Fibroblast of the conjunctiva (primary cell): Measurements from ENCODE around the gene CAV2.
"Not testable (repeated sequence)": the region's sequence is repeated elsewhere in the genome, so short reads cannot be mapped to it uniquely, and the experiment has no call there.

Source experiments
- DNase-seq: peaks from one replicate; pipeline ENCODE4 v3.0.0-alpha.2; 2010; ENCODE audit warnings: low read depth

Gene CAV2, protein sequence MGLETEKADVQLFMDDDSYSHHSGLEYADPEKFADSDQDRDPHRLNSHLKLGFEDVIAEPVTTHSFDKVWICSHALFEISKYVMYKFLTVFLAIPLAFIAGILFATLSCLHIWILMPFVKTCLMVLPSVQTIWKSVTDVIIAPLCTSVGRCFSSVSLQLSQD

DNA sequence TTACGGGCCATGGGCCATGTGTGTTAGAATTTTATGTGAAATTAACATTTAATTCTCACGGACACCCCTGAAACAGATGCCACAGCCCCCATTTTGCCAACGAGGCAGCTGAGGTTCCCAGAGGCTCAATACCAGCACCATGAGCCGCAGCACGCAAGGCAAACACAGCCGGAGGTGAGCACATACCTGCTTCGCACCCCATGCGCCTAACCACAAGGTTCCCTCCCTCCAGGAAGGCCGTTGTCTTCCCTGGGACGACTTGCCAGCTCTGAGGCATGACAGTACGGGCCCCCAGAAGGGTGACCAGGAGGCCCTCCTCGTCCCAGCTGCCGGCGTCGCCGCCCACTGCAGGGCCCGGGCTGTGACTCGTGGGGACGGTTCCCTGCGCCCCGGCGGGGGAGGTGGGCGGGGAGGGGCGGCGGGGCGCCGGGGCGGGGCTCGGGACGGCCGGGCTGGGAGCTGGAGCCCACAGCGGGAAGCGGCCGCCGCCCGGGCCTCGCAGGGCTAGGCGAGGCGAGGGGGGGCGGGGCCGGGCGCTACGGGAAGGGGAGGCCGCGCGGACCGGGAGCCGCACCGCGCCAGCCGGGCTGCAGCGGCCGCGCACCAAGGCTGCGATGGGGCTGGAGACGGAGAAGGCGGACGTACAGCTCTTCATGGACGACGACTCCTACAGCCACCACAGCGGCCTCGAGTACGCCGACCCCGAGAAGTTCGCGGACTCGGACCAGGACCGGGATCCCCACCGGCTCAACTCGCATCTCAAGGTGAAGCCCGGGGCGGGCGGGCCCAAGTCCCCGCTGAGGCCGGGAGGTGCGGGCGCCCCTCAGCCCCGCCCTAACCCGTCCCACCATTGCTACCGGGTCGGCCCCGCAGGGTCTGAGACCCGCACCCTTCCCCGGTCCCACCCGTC lies at the start of gene CAV2:
Gene CAV2 (plus strand): TSS at position 571 of the 910 bp plus-strand sequence. CDS start 44 bp downstream, at position 615.
- DNase-seq = no peak

DNA sequence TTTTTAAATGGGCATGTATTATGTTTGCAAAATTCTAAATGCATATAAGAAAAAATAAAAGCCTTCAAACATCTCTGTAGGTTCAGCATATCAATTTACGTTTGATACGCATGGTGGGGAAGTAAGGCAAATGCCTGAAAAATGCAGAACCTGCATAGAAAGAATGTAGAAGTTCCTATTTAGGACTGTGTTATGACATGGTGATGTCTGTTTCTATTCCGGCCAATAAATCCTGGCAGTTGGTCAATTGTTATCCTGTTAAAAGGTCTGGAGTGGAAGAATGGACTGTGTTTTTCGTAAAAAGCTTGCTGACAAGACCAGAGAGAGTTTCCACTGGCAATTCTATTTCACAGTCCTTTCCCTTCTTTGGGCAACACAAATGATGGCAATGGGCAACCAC lies 49.6 kb upstream of the CAV2 start:
- DNase-seq = no peak

DNA sequence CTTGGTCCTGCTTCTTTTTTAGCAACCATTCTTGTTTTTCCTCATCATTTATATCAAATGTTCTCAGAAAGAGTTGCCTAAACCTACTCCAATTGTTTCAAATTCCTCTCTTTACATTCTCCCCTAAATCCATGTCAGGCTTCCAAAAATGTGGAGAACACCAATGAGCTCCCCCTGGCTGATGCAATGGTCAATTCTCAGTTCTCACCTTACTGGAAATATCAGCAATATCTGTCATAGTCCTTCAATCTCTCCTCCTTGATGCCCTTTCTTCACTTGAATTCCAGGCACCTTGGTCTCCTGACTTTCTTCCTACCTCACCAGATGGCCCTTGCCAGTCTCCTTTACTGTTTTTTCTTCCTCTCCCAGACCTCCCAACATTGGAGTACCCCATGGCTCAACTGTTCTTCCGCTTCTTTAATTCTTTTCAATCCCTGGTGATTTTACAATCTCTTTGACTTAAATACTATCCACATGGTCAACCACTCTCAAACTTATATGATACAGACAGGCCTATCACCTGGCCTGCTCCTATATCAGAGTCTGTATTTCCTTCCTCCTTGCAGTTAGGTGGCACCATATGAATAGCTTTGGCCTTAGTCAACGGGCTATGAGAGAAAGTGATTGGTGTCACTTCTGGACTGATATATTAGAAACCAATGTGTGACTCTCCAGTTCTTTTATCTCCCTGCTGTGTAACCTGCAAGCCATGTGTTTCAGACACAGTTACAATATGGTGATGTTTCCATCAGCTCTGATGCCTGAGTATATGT lies 47.4 kb upstream of the CAV2 start:
- DNase-seq = no peak

DNA sequence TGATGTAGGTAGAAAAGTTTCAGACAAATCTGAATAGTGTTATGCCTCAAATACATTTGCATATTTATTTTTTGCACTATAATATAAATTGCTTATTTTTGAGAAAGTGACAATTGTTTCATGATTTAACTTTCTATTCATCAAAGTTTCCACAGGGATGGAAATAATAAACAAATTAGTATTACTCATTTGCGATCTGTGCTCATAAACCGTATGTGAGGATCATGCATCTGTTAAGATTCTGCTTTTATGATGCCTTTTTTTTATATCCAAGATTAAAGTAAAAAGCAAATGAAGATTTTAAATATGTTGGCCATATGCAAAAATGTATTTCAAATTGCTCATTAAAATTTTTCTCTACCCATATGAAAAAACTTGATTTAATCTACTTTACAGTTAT lies 45.2 kb upstream of the CAV2 start:
- DNase-seq = no peak

DNA sequence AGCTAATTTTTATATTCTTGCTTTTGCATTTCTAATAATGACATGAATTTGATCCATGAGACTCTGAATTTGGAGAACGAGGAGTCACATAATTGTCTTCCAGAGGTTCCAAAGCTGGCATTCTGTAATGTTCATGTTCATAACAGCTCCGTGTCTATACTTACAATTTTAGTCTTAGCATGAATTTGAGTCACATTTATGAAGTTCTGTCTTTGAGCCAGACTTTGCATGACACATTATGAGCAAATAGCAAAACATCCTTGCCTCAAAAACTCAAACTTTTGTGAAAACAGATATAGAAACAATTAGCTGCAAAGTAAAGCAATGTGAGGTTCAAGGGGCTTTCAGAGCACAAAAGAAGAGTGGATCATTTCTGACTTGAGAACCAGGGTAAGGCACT lies 44.5 kb upstream of the CAV2 start:
- peak; percentile 27 for DNase-seq

DNA sequence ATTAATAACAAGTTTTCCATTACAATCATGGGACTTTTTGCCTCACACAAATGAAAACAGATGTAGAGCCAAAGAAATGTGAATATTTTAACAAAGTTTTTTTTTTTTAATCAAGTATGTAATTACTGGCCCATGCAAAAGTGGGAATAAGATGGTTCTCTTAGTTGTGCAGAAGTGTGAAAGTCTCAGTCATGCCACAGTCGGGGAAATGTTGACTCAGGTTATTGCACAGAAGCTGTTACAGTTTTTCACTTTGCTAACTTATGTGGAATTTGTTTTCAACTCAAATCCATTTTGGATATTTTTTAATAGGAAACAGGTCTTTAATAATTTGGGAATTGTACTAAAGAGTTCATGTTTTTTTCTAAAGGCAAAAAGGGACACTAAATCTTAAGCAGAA lies 44.0 kb upstream of the CAV2 start:
- DNase-seq = no peak

DNA sequence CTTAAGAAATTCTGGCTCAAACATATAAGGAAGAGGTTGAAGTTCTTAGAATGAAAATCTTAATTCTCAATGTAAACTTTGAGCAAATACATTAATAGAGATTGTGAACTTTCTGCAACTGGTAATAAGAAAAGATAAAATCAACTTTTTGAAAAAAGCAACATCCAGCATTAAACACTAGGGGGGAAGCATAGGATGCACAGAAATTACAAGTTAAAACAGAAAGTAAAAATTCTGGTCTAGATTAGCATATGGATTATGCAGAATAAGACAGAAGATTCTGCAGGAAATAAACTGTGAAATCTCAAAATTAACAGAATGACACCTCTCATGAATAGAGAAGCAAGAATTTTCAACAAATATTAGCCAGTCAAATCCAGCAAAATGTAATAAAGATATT lies 38.0 kb upstream of the CAV2 start:
- DNase-seq = no peak

DNA sequence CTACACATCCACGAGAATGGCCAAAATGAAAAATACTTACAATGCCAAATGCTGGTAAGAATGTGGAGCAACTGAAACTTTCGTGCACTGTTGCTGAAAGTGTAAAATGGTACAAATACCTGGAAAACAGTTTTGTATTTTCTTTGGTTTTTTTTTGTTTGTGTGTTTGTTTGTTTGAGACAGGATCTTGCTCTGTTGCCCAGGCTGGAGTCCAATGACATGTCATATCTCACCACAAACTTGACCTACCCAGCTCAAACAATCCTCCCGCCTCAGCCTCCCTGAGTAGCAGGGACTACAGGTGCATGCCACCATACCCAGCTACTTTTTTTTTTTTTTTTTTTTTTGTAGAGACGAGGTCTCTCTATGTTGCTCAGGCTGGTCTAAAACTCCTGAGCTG lies 35.6 kb upstream of the CAV2 start:
- DNase-seq = no peak

DNA sequence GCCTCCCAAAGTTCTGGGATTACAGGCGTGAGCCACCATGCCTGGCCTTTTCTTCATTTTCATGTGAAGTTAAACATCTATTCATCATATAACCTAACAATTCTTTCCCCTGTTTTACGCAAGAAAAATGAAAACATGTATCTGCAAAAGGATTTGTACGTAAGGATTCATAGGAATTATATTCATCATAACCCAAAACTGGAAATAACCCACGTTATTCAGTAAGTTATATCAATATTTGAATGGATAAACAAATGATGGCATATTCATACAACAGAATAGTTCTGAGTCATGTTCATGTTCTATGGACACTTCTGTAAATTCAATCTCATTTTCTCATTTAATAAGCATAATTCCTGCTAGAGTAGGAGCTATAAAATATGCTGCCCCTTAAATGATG lies 35.2 kb upstream of the CAV2 start:
- no peak for DNase-seq

DNA sequence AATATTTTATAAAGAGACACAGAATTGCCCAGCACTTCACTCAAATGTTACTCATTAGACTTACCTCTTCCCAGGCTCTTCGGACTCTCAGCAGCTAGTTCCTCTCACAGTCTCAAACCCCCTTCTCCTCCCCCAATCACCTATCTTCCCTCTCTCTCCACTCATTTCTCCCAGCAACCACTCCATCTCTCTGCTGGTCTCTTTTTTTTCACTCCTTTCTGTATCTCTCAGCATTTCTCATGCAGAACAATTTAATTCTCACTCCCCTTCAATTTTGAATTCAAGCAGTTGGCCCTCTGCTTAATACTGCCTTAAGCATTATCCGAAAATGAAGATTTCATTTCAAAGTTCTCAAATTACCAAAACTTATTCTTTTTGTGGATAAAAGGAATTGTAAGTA lies 34.4 kb upstream of the CAV2 start:
- no peak for DNase-seq

DNA sequence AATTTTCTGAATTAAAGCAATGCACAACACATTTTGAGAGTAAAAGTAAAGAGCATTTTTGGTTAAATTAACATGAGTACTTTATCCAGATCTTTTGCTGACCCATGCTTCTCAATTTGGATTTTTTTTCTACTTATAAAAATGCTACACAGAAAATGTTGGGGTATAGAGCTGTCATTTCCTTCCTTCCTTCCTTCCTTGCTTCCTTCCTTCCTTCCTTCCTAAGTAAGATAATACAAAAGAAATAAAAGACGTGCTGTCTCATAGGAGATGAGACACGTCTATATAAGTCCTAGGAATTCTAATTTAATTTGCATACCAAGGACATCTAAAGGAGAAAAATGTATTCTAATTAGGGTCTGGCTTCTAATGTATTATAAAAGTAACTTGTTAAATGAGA lies 31.0 kb upstream of the CAV2 start:
- no peak for DNase-seq

DNA sequence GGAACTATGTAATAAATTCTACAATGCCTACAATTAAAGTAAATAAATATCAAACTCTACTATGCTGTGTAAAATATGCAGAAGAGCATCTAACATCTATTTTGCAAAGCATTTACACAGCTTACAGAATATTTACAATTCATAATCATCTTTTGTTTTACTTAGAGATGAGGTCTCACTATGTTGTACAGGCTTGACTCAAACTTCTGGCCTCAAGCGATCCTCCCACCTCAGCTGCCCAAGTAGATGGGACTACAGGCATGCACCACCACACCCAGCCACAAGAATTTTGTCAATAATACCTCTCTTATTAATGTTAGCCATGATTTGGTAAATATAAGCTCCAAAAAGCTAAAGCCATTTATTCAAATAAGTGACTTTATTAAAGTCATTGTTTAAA lies 21.9 kb upstream of the CAV2 start:
- no peak for DNase-seq

DNA sequence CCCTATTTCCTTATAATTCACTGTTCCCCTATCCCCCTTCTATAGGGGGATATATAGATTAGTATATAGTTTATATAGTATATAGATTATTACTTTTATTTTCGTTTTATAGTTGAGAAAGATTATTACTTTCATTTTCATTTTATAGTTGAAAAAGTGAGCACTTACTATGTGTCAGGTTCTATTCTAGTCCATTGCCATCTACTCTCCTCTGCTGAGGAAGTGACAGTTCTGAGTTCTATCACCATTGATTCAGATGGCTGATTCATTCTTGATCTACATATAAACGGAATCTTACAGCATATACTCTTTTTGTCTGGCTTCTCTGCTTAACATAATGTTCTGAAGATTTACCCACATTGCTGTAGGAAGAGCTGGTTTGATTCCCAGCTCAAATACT lies 20.7 kb upstream of the CAV2 start:
- no peak for DNase-seq

DNA sequence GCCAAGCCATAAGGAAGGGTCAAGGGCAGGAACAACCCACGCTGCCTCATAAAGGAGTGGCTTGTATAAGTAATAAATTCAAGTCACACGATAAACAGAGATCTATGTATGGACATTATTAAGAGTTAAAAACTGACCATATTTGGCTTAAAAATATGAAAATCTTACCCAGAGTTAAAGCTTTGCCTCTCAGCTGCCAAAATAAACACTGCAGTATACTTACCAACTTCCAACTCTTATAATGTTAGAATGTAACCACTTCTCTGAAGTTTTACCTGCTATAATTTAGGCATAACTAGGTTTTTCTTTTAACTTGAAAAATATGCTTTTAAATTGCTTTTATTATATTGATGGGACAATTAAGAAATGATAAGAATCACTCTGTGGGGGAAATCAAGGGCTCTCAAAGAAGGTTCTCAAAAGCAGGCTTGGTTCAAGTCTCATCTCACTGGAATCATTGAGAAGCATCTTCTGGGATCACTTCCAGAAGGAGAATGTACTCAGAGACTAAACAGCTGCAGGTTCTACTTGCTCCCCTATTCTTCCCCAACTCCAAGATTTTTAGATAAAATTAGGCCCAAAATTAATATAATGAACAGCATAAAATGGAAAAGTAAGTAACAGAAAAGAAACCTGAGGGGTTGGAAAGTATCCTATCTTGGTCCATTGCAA lies 16.1 kb upstream of the CAV2 start:
- no peak for DNase-seq

DNA sequence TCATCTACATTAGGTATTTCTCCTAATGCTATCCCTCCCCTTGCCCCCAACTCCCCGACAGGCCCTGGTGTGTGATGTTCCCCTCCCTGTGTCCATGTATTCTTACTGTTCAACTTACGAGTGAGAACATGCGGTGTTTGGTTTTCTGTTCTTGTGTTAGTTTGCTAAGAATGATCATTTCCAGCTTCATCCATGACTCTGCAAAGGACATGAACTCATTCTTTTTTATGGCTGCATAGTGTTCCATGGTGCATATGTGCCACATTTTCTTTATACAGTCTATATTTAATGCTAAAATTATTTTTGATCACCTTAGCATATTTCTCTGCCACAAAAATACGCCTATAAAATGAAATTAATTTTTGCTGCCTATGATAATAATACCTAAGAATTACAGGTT lies 15.1 kb upstream of the CAV2 start:
- not testable (repeated sequence) for DNase-seq

DNA sequence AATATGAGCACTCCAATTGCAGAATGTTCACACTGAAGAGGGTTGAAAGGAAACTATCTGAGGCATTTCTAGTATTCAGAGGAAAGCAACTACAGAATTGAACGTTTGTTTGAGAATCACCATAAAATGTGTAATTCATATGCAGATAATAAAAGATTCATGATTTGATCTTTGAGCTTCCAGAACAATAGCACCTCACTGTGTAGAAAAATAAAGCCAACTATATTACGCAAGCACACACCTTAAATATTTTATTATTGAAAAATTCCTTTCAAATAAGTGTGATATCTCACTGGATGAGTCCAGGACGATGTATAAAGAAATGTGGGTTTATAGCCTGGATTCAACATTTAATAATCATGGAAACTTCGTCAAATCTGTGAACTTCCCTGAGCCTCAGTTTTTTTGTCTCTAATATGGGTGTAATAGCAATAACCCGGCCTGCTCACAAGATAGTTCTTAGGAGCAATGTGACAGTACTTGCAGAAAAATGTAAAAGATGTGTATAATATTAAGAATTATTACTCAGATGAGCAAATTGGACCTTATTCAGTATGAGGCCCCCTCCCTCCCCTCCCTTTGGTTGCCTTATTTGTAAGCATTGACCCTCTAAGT lies 11.5 kb upstream of the CAV2 start:
- no peak for DNase-seq

DNA sequence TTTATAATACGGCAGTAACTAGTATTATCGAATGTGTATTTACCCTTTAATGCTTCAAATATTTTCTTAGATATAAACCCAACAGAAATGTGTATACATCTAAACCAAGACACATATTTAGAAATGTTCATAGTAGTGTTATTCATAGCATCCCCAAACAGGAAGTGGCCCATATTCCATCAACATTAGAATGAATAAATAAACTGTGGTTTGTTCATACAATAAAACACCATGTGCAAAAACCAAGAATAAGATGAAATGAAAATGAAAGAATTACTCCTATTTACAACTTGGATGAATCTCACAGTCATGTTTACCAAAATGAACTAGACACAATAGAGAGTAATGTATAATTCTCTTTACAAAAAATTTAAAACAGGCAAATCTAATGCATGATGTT lies 9.2 kb upstream of the CAV2 start:
- no peak for DNase-seq

DNA sequence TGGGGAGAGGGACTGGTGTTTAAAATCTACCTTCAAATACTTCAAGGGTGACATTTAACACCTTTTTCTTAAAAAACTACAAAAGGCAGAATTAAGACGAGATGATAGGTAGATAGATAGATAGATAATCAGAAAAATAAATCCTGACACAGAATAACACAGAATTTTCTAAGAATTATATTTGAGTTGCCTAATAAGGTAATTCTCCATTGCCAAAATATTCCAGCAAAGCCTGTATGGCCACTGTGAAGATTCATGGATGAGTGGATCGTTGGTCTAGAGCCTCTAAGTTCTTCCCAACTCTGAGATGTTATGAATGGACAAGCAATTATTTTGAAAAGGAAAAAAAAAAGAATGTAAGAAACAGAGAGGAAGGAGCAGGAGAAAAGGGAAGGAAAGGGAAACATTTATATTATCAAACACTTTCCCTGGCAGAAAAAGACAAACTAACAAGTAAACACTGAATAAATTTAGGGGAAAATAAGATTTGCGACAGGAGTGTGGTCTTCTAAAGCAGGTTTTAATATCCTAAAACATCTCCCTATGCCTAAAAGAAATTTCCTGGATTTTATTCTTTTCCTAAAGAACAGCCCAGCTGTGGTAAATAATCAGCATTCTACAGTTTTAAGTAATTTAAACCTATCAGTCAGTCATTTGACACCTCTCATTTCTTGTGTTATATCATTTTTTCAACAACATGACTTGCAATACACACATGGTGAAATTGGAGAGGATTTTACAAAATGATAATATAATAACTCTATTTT lies 7.5 kb upstream of the CAV2 start:
- no peak for DNase-seq

DNA sequence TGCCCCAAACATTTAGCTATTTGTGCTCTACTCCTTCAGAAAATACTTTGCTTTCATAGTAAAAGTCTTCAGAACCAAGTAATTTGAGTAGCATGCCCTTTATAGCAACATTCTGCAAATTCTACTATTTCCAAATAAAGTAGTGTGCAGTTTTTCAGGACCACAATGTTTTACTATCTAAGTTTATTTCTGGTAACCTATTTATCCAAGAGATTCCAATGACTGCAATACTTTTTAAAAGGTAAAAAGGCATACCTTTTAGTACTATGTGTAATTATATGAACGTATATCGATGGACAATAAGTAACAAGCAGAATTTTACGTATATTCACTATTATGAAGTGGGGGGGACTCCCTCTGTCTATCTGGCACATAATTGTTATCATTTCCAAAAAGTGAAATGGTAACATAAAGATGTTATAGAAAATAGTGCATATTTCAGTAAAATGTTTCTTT lies 6.9 kb upstream of the CAV2 start:
- no peak for DNase-seq

DNA sequence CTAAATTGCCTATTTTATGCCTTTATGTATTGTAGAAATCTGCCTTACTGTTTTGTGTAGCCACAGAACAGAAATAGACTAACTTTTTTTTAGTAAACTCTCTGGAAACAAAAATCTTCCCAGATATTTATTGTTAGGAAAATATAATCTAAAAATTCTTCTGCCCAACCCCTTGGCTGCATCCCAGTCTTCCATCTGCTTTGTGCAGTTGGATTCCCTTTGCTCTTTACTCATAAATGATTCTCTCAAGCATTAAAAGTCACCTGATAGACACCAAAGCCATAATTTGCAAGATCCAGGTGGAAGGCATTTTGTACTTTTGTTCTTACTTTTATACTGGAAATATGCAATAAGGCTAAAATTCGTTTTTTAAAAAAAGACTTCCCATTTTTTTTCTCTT lies 6.1 kb upstream of the CAV2 start:
- no peak for DNase-seq

DNA sequence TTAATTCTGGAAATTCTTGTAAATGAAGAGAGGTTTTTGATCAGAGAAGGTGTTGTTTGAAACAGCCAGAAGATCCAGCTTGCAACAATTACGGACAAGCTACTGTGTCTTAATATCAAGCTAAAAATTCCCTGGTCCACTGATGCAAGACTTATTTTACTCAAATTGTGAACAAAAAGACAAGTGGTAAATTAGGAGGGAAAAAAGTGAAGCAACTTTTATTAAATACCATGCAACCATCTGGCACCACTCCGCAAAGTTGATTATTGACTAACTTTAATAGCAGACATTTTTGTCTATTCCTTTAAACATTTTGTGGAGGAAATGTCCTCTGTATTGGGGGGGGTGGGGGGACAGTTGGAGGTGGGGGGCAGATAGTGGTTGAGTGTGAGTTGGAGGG lies 5.1 kb upstream of the CAV2 start:
- DNase-seq = no peak
